ENCODE measurements around the gene SMIM45.

SMIM45 gene

GRCh38 chr22:41969110-41969646 is 17.2 kb downstream of the SMIM45 start, which contains the start of gene SEPTIN3:
Gene SEPTIN3 (plus strand): TSS chr22:41969443. CDS start chr22:41971493, 2,050 bp downstream.
- TF ChIP-seq, protein P1, sequence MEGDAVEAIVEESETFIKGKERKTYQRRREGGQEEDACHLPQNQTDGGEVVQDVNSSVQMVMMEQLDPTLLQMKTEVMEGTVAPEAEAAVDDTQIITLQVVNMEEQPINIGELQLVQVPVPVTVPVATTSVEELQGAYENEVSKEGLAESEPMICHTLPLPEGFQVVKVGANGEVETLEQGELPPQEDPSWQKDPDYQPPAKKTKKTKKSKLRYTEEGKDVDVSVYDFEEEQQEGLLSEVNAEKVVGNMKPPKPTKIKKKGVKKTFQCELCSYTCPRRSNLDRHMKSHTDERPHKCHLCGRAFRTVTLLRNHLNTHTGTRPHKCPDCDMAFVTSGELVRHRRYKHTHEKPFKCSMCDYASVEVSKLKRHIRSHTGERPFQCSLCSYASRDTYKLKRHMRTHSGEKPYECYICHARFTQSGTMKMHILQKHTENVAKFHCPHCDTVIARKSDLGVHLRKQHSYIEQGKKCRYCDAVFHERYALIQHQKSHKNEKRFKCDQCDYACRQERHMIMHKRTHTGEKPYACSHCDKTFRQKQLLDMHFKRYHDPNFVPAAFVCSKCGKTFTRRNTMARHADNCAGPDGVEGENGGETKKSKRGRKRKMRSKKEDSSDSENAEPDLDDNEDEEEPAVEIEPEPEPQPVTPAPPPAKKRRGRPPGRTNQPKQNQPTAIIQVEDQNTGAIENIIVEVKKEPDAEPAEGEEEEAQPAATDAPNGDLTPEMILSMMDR (IDR thresholded peaks at IDR 0.05; ENCODE audit: extremely low read depth, missing control alignments) = no peak
- no peak for DNase-seq (ENCODE audit: low spot score)

DNA sequence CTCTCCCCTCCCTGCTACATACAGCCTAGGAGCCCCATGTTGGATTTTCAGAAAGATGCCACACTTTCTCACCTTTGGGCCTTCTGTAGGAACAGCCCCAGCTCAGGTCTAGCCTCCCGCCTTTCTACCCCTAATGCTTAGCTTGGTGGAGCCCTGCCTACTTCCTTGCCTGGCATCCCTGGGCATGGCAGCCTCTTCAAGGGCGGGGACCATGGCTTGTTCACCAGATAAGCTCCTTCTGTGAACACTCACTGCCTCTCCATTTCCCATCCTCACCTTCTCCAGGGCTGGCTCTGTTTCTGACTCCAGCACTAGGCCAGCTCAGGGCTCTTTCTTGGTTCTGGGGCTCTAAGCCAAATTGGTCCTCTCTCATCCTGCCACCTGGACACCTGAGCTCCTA is 18.7 kb downstream of the SMIM45 start:
- TF ChIP-seq, protein P1 (IDR thresholded peaks at IDR 0.05; ENCODE audit: extremely low read depth, missing control alignments) = no peak
- no peak for DNase-seq (ENCODE audit: low spot score)

GRCh38 chr22:41971431-41971830 is 19.5 kb downstream of the SMIM45 start:
- DNase-seq (ENCODE audit: low spot score) = no peak
- TF ChIP-seq, protein P1 (IDR thresholded peaks at IDR 0.05; ENCODE audit: extremely low read depth, missing control alignments) = no peak

GRCh38 chr22:41974691-41975290 is 22.8 kb downstream of the SMIM45 start:
- DNase-seq (ENCODE audit: low spot score) = no peak
- TF ChIP-seq, protein P1 (IDR thresholded peaks at IDR 0.05; ENCODE audit: extremely low read depth, missing control alignments) = no peak

DNA sequence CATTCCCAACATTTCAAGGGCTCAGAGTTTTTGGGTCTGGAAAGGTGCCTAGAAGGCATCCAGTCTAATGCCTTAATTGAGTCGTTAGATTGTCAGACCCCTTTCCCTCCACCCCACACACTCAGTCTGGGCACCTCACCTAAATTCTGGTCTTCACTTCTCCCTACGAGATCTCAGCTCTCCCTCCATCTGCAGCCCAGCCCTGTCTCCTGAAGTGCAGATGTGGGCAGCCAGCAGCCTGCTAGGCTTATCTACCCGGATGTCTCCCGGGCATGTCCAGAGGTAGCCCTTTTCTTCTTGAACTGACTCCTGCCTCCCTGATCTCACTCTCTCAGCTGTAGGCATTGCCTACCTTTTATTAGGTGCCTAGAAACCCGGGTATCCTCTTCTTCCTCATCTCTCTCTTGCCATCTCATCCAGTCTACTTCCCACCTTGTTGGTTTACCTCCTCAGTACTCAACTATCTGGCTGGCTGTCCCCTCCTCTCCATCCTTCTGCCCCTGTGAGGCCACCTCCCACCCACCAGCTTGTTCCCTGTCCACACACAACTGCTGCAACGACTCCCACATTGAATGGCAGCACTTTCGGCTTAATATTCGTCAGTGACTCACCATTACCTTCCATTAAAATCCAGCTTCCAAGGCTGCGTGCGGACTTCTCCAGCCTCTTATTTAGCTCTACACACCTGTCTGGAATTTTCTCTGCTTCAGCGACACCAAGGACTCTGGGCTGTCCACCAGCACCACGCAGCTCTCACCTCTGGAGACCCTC is 23.5 kb downstream of the SMIM45 start:
- TF ChIP-seq, protein P1 (IDR thresholded peaks at IDR 0.05; ENCODE audit: extremely low read depth, missing control alignments) = no peak

DNA sequence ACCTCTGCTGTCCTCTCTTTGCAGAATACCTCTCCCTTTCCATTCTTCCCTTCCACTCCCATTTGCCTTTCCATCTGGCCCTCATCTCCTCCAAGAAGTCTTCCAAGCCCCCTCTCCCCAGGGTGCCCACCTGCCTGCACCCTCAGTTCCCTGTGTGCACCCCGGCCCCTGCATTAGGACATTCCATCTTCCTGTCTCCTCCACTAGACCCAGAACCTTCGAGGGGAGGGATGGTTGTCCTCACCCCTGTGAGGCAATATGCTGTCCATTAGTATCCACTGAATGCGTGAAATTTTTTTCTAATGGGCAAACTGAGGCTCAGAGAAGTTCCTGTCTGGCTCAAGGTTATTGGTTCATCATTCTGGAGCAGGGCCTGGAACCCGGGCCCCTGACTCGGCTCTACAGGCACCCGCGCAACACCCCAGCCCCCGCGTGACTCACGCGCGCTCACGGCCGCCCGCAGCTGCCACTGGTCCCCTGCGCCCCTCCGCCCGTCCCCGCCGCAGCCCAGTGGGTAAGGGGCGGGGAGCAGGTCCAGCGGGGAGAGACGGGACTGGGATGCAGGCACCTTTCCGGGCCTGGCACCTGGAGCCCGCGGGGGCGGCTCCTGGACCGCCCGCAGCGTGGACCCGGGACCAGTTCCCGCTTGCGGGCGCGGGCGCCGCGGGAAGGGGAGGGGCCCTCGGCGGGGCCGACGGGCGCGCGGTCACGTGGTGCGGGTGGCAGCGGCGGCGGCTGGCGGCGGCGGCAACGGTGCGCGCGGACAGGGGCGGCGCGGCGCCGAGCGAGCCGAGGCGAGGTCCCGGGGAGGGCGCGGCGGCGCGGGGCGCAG is 24.3 kb downstream of the SMIM45 start:
- peak; percentile 74 for DNase-seq (ENCODE audit: low spot score)

More for the DNA sequence above, 23.5 kb downstream of the SMIM45 start:
- no peak for DNase-seq (ENCODE audit: low spot score)

More for the DNA sequence above, 24.3 kb downstream of the SMIM45 start:
- TF ChIP-seq, protein P1 (IDR thresholded peaks at IDR 0.05; ENCODE audit: extremely low read depth, missing control alignments) = no peak
